Germinal center (tissue), 1 donor: ENCODE data around the gene MECR.
"Not testable (repeated sequence)": the region's sequence is repeated elsewhere in the genome, so short reads cannot be mapped to it uniquely, and the experiment has no call there.

Experiments used
- DNase-seq: peaks from one replicate; pipeline ENCODE4 v3.0.0; 2012; ENCODE audit warnings: mixed read lengths, low spot score

The MECR gene

GRCh38 chr1:29169976-29170375 lies 60.8 kb downstream of the MECR start:
- no peak for DNase-seq

- no peak for DNase-seq
Observed at GRCh38 chr1:29167904-29168303, 62.8 kb downstream of the MECR start.

GRCh38 chr1:29166291-29166878 lies 64.3 kb downstream of the MECR start:
- DNase-seq = no peak

GRCh38 chr1:29164588-29164987 lies 66.1 kb downstream of the MECR start:
- DNase-seq = no peak

GRCh38 chr1:29162476-29163138 lies 68.1 kb downstream of the MECR start:
- DNase-seq = no peak

GRCh38 chr1:29162025-29162424 lies 68.7 kb downstream of the MECR start:
- no peak for DNase-seq

- DNase-seq = no peak
Observed at GRCh38 chr1:29159773-29160172, 71.0 kb downstream of the MECR start.

- DNase-seq = no peak
Observed at GRCh38 chr1:29157269-29157601, 73.5 kb downstream of the MECR start.

GRCh38 chr1:29156543-29157268 lies 74.0 kb downstream of the MECR start:
- no peak for DNase-seq

- no peak for DNase-seq
Observed at GRCh38 chr1:29152046-29152805, 78.5 kb downstream of the MECR start.

- DNase-seq = not testable (repeated sequence)
Observed at GRCh38 chr1:29150346-29150745, 80.4 kb downstream of the MECR start.

GRCh38 chr1:29148656-29149491 lies 81.9 kb downstream of the MECR start:
- no peak for DNase-seq

- DNase-seq = no peak
Observed at GRCh38 chr1:29145739-29146437, 84.8 kb downstream of the MECR start.

- no peak for DNase-seq
Observed at GRCh38 chr1:29144178-29144577, 86.6 kb downstream of the MECR start.

GRCh38 chr1:29142714-29143113 lies 88.0 kb downstream of the MECR start:
- DNase-seq = no peak
